Colonic mucosa (tissue), 4 donors: ENCODE data around the gene CFAP141. TPM values are rescaled to one million over a fixed set of nuclear protein-coding genes. Genes with fewer than 3 reads are reported as not detected.

ENCODE experiments used
- DNase-seq: peaks from one replicate; pipeline ENCODE4 v3.0.0-alpha.2; 2020
- H3K27ac ChIP-seq: fragments of 200-600 bp; one replicate; pipeline ENCODE4 v1.8.0; 2021
- H3K27me3 ChIP-seq: fragments of 200-600 bp; one replicate; pipeline ENCODE4 v1.8.0; 2021
- H3K36me3 ChIP-seq: fragments of 200-600 bp; one replicate; pipeline ENCODE4 v1.8.0; 2021
- H3K4me1 ChIP-seq: fragments of 200-600 bp; one replicate; pipeline ENCODE4 v1.8.0; 2021; ENCODE audit warnings: mild to moderate bottlenecking
- H3K4me3 ChIP-seq: fragments of 200-600 bp; one replicate; pipeline ENCODE4 v1.8.0; 2021
- H3K9ac ChIP-seq, 2 donors: one replicate each; pipeline ENCODE4 v1.7.0; 2013; ENCODE audit warnings: control low read depth in 2 of 2, low read depth in 2 of 2, low read length in 2 of 2
- H3K9me3 ChIP-seq: fragments of 200-600 bp; one replicate; pipeline ENCODE4 v1.8.0; 2021
- intact Hi-C: fragments of 100-400 bp; cut with DNase I; formaldehyde crosslinking; loops from one replicate; pipeline ENCODE4 v1.14.1; 2022
- total RNA-seq, 2 donors: library from RNA; stranded (reverse); fragmentation: NEBNext Ultra II Directional in 1 of 2; extraction: Animal tissue kit (Norgen Biotek cat#: 25700) in 1 of 2; gene quantifications; one replicate each; pipeline ENCODE4 v1.2.1, GENCODE V29; 2021
- TF ChIP-seq, protein P1 (sequence below): fragments of 200-600 bp; IDR thresholded peaks from one replicate; pipeline ENCODE4 v1.8.0; 2022; ENCODE audit warnings: antibody characterized with exemption, mild to moderate bottlenecking
- donor health status: healthy.
- donor health status: DM: no; HTN: no; CAD: no.
- donor health status: DM: no; HTN: no; CAD: no.

Gene CFAP141
- total RNA-seq, 2 donors from 2014 or later, result not detected

DNA sequence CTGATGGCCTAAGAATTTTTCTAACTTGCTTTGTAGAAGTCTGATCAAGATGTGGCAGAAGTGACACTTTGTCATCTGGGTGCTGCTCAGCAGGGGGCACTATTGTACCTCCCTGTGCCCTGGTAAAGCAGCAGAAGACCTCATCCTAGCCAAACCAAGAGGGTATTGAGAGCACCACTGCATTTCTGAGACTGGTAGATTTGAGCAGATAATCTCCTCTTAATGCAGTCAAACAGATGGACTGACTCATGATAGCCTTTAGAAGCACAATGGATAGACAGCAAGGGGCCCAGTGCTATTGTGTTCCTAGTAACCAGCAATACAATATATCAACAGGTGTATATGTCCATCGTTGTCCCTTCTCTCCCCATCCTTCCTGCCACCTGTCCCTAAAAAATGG is 20.0 kb downstream of the CFAP141 start:
- TF ChIP-seq, protein P1, sequence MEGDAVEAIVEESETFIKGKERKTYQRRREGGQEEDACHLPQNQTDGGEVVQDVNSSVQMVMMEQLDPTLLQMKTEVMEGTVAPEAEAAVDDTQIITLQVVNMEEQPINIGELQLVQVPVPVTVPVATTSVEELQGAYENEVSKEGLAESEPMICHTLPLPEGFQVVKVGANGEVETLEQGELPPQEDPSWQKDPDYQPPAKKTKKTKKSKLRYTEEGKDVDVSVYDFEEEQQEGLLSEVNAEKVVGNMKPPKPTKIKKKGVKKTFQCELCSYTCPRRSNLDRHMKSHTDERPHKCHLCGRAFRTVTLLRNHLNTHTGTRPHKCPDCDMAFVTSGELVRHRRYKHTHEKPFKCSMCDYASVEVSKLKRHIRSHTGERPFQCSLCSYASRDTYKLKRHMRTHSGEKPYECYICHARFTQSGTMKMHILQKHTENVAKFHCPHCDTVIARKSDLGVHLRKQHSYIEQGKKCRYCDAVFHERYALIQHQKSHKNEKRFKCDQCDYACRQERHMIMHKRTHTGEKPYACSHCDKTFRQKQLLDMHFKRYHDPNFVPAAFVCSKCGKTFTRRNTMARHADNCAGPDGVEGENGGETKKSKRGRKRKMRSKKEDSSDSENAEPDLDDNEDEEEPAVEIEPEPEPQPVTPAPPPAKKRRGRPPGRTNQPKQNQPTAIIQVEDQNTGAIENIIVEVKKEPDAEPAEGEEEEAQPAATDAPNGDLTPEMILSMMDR, result peak; percentile 47
- Histone ChIP-seq H3K9ac (no peak overlapping the region), H3K27me3 (no peaks in the 10 kb centered on the region), H3K9me3 (no peaks in the 10 kb centered on the region), H3K27ac (no peak overlapping the region), H3K36me3 (no peaks in the 10 kb centered on the region), H3K4me1 (peaks cover 9% of the 10 kb centered on the region), H3K4me3 (no peak overlapping the region)
- peak; percentile 77 for DNase-seq
- intact Hi-C loops, result no loop called here

DNA sequence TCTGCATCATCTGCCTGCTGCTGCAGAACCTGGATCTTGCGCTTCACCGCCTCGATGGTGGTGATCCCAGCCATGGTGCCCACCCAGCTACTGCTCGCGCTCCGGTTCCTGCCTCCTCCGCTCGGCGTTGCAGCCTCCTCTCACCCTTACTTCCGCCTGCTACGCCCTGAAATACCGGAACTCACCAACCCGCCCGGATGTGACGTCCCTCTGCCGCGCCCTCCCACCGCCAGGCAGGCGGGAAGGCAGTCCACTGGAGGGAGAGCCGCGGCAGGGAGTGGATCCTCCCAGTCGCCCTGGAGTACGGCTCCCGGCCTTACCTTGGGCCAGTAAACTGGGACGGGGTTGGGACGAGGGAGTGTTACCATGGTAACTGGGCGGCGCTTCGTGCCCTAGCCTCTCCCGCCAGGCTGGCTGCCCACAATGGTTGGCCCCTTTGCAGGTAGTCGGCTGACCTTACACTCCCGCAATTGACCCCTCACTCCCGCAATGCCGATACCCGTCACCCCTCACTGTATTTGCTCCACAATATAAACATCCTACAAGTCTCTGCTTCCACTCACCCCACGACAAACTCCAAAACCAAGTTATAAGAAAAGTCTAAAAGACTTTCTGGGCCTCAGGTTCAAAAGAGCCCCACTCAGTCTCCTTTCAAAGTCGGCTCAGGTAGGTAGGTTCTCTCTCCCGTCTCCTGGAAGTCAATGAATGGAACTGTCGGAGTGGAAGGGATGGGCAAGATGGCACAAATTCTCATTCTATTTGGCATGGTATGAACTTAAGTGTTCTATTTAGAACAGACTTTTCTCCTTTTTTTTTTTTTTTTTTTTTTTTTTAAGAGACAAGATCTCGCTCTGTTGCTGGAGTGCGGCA is 22.9 kb downstream of the CFAP141 start:
- intact Hi-C loops, result no loop called here
- peak; percentile 99 for DNase-seq
- H3K36me3 ChIP-seq, result no peaks in the 10 kb centered on the region
- peak overlapping the region; percentile 92 to 94 for H3K9ac ChIP-seq
- TF ChIP-seq, protein P1, result no peak
- peak overlapping the region; percentile 95 for H3K4me3 ChIP-seq
- peak overlapping the region; percentile 99 for H3K27ac ChIP-seq
- H3K27me3 ChIP-seq, result no peaks in the 10 kb centered on the region
- H3K4me1 ChIP-seq, result peaks cover 31% of the 10 kb centered on the region
- no peaks in the 10 kb centered on the region for H3K9me3 ChIP-seq

DNA sequence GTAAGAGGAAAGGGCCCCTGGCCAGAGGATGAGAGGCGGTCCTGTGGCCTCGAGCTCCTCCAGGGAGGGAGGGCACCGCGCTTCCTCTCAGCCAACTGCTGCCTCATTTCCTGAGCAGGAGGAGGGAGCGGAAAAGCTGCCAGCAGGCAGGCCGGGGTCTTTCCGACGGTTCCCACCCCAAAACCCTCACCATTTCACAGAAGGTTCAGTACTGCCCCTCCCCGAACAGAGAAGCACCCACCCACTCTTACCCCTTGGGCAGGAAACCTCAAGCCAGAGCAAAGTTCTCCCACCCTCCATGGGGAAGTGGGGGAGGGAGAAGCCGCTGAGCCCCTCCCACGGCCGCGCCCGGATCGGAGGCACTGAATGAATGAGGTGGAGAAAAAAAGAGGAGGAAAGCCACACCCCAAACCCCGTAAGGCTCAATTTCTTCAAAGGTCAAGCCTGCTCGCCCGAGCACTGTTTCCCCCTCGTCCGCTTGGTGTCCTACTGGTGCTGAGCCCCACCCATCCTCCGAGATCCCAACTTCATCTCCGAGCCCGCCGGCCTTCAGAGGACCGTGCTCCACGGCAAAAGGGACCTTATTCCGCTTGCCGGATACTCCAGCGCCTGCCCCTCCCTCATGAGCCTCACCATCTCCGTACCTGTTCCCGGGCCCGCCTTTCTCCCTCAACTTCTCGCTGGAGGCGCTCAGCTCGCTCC is 23.6 kb downstream of the CFAP141 start:
- Histone ChIP-seq H3K27me3 (no peaks in the 10 kb centered on the region), H3K9ac (peak overlapping the region; percentile 92 to 94), H3K4me3 (peak overlapping the region; percentile 95), H3K4me1 (peaks cover 33% of the 10 kb centered on the region), H3K9me3 (no peaks in the 10 kb centered on the region), H3K27ac (peak overlapping the region; percentile 99), H3K36me3 (no peaks in the 10 kb centered on the region)
- peak; percentile 92 for DNase-seq
- intact Hi-C loops, result no loop called here
- TF ChIP-seq, protein P1, result no peak

DNA sequence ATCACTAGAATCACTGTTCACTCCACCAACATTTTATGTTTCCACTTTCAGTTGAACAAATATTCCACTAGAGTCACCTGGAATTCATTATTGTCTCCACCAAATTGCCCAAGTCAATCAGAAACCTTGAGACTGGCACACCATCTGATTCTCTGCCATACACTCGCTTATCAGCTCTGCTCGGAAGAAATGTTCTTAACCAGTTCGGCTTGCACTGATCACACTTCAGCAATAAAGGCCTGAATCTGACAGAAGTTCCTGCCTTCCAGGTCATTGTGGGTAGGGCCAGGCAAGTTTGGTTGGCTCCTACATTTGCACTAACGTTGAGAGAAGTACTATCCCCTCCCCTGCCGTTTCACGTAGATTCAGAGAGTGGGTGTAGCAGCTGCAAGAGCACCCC is 24.2 kb downstream of the CFAP141 start:
- H3K9ac ChIP-seq, result peak overlapping the region; percentile 92 to 94
- no peaks in the 10 kb centered on the region for H3K27me3 ChIP-seq
- H3K4me3 ChIP-seq, result peak overlapping the region; percentile 95
- intact Hi-C loops, result no loop called here
- H3K36me3 ChIP-seq, result no peaks in the 10 kb centered on the region
- H3K4me1 ChIP-seq, result peaks cover 38% of the 10 kb centered on the region
- H3K9me3 ChIP-seq, result no peaks in the 10 kb centered on the region
- no peak for DNase-seq
- TF ChIP-seq, protein P1, result no peak
- peak overlapping the region; percentile 99 for H3K27ac ChIP-seq

DNA sequence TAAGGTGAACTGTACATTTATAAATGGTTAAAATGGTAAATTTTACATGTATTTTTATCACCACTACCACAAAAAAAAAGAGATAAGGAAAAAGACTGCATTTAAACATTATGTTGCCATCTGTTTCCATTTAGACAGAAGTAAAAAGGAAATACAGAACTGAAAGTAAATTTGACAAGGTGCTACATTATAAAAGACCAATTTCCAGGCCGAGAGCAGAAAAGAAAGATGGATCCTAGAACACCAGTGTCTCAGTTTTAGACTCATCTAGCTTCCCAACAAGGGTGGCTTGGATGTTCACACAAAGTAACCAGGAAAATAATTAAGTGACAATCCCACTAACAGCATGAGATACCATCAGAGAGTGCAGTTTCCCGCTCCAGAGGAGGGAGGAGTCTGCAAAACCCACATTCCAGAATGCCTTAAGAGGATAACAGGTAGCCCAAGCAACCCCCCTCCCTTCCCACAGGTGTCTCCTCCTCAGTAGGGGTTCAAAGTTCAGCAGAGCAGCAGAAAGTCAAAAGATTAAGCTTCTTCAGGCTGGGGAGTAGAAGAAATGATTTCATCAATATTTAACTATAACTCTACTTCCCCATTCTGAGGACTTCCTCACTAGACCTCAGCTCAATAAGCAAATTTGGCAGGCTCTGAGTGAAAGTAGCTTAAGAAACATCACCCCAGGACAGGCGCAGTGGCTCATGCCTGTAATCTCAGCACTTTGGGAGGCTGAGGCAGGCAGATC is 26.0 kb downstream of the CFAP141 start:
- H3K36me3 ChIP-seq, result no peaks in the 10 kb centered on the region
- no peaks in the 10 kb centered on the region for H3K27me3 ChIP-seq
- intact Hi-C loops, result no loop called here
- H3K4me3 ChIP-seq, result peak overlapping the region; percentile 95
- no peaks in the 10 kb centered on the region for H3K9me3 ChIP-seq
- peaks cover 34% of the 10 kb centered on the region for H3K4me1 ChIP-seq
- DNase-seq, result peak; percentile 69
- TF ChIP-seq, protein P1, result no peak
- peak overlapping the region in 1 of 2 donors; percentile 79 for H3K9ac ChIP-seq
- peak overlapping the region; percentile 99 for H3K27ac ChIP-seq
